SJSA1 (cell line): ENCODE measurements around the gene MAN2C1. TPM values are rescaled to one million over a fixed set of nuclear protein-coding genes. Genes with fewer than 3 reads are reported as not detected.
A peak's percentile ranks its signal among the peaks of the same experiment; 100 is the strongest.

ENCODE experiments used
- DNase-seq, 2 experiments: peaks; one replicate each; pipeline ENCODE4 v3.0.0-alpha.2; 2015 to 2020; ENCODE audit warnings: low spot score in 2 of 2, low read depth in 1 of 2
- H3K27ac ChIP-seq: fragments of 250-450 bp; sonication (Bioruptor Pico); 2 replicates; pipeline ENCODE4 v1.5.1; 2020; ENCODE audit warnings: mild to moderate bottlenecking, moderate library complexity
- H3K27me3 ChIP-seq: fragments of 250-450 bp; sonication (Bioruptor Pico); replicated peaks from 2 replicates; pipeline ENCODE4 v1.5.1; 2020; ENCODE audit warnings: mild to moderate bottlenecking, moderate library complexity
- H3K36me3 ChIP-seq: fragments of 250-450 bp; sonication (Bioruptor Pico); 2 replicates; pipeline ENCODE4 v1.5.1; 2020; ENCODE audit warnings: mild to moderate bottlenecking
- H3K4me1 ChIP-seq: fragments of 250-450 bp; sonication (Bioruptor Pico); replicated peaks from 2 replicates; pipeline ENCODE4 v1.6.1; 2021; ENCODE audit warnings: mild to moderate bottlenecking
- H3K4me3 ChIP-seq: fragments of 250-450 bp; sonication (Bioruptor Pico); 2 replicates; pipeline ENCODE4 v1.5.1; 2020; ENCODE audit warnings: mild to moderate bottlenecking
- H3K9me3 ChIP-seq: fragments of 250-450 bp; sonication (Bioruptor Pico); replicated peaks from 2 replicates; pipeline ENCODE4 v1.5.1; 2020; ENCODE audit warnings: mild to moderate bottlenecking
- total RNA-seq: library from RNA; depleted of rRNA; stranded (reverse); fragments of >200 nt; shearing (Covaris generic); gene quantifications from 2 replicates; pipeline ENCODE4 v1.2.3, GENCODE V29; 2014

Gene MAN2C1
- total RNA-seq, 1 experiment from 2014 or later = 55.7 TPM

- Histone ChIP-seq H3K4me3 (peak overlapping the region; percentile 78), H3K4me1 (peaks cover 18% of the 10 kb centered on the region), H3K9me3 (no peaks in the 10 kb centered on the region), H3K27ac (no peak overlapping the region), H3K27me3 (no peaks in the 10 kb centered on the region), H3K36me3 (peaks cover 81% of the 10 kb centered on the region)
- DNase-seq = no peak
Observed at GRCh38 chr15:75367406-75367912, 948 bp downstream of the MAN2C1 start.

DNA sequence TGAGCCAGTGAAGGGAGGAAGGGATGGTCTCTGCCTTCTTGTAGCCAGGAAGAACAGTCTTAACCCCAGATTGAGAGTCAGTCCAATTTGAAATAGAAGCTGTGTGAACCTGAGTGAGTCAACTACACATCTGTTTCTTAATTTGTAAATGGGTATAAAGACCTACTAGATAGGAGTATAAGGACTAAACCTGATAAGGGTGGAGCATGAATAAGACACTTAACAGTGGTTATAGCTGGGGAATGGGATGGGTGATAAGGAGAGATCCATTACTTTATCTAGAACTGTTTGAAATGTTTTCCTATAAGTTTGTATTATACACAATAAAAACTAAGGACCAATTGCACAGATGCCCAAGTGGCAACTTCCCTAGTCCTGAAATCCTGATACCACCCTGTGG, 1.4 kb downstream of the MAN2C1 start:
- peaks cover 18% of the 10 kb centered on the region for H3K4me1 ChIP-seq
- no peaks in the 10 kb centered on the region for H3K27me3 ChIP-seq
- no peak for DNase-seq
- H3K27ac ChIP-seq = no peak overlapping the region
- H3K36me3 ChIP-seq = peaks cover 83% of the 10 kb centered on the region
- H3K4me3 ChIP-seq = no peak overlapping the region
- H3K9me3 ChIP-seq = no peaks in the 10 kb centered on the region

GRCh38 chr15:75366163-75366562, 2.2 kb downstream of the MAN2C1 start:
- Histone ChIP-seq H3K27ac (no peak overlapping the region), H3K9me3 (no peaks in the 10 kb centered on the region), H3K27me3 (no peaks in the 10 kb centered on the region), H3K4me3 (no peak overlapping the region), H3K4me1 (peaks cover 18% of the 10 kb centered on the region), H3K36me3 (peaks cover 84% of the 10 kb centered on the region)
- DNase-seq = no peak

- H3K36me3 ChIP-seq = peaks cover 85% of the 10 kb centered on the region
- no peak overlapping the region for H3K4me3 ChIP-seq
- peaks cover 18% of the 10 kb centered on the region for H3K4me1 ChIP-seq
- no peak overlapping the region for H3K27ac ChIP-seq
- DNase-seq = no peak
- H3K27me3 ChIP-seq = no peaks in the 10 kb centered on the region
- H3K9me3 ChIP-seq = no peaks in the 10 kb centered on the region
Observed at GRCh38 chr15:75364881-75365280, 3.5 kb downstream of the MAN2C1 start.

DNA sequence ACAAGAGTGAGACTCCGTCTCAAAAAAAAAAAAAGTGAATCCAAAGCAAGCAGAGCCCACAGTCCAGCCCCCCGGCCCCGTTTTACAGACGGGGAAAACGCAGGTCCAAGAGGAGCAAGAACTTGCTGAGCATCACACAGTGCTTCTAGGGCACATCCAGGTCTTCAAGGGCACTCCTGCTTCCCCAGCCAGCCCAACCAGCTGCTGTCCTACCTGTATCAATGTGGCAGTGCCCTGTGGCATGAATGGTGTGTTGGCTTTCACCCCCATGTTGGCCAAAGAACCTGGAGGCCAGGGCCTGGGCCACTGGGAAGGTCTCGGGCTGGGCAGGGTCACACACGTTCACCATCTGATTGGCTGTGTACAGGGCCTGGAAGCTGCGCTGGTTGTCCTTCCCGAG, 4.6 kb downstream of the MAN2C1 start:
- no peak for DNase-seq
- Histone ChIP-seq H3K9me3 (no peaks in the 10 kb centered on the region), H3K4me1 (peaks cover 8% of the 10 kb centered on the region), H3K36me3 (peaks cover 86% of the 10 kb centered on the region), H3K4me3 (no peak overlapping the region), H3K27me3 (no peaks in the 10 kb centered on the region), H3K27ac (no peak overlapping the region)

DNA sequence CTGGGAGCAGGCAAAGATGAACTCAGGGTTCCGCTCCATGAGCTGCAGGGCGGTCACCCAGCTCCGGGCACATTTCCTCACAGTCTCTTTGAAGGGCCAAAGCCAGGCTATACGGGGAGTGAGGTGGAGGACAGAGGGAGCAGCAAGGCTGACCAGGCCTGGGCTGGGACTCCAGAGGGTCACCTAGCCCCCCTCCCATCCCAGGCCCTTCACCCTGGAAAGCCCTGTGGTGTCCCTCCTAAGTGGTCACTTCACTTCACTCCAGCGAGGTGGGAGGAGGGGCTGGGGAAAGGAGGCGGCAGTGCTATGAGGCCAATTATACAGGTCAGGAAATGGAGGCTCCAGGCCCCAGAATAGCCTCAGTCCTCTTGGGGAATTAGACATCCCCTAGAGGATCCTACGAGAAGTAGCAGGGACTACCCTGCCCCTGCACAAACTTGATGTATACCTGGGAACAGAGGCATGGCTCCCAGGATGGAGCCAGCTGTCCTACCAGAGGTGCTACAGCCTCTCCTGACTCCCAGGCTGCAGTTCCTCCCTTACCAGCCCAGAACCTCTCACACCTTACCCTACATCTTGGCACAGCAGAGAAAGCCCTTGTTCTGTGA, 5.7 kb downstream of the MAN2C1 start:
- H3K4me1 ChIP-seq = peaks cover 7% of the 10 kb centered on the region
- H3K36me3 ChIP-seq = peaks cover 90% of the 10 kb centered on the region
- H3K27ac ChIP-seq = no peak overlapping the region
- no peak for DNase-seq
- H3K27me3 ChIP-seq = no peaks in the 10 kb centered on the region
- no peaks in the 10 kb centered on the region for H3K9me3 ChIP-seq
- H3K4me3 ChIP-seq = no peak overlapping the region

DNA sequence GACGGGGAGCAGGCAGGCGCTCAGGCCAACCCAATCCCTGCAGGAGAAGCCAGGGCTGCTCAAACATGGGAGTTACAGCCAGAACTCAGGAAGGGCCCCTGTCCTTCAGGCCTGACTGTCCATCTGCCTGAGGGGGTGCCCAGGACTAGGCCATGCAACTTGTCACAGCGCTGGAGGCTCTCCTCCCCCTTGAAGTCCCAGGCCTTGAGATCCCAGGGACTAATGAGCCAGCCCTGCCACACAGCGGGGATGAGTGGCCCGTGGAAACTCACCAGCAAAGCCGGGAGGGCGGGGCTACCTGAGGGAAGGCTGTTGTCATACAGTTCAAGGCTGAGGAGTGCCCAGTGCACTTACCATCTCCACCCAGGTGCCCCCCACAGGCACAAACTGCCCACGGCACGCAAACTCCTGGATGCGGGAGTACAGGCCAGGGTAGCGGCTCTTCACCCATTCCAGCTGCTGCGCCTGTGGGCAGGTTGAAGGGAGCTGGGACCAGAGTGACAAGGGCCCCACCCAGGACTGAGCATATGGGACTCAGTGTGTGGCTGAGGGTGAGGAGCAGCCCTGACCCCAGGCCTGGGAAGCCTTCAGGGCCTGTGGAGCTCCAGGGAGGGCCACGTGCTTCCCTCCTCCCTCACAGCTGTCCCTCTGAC, 6.3 kb downstream of the MAN2C1 start:
- no peak overlapping the region for H3K27ac ChIP-seq
- no peak for DNase-seq
- H3K4me3 ChIP-seq = no peak overlapping the region
- peaks cover 85% of the 10 kb centered on the region for H3K36me3 ChIP-seq
- H3K4me1 ChIP-seq = peaks cover 2% of the 10 kb centered on the region; the same call in 1 of the 2 replicates
- no peaks in the 10 kb centered on the region for H3K9me3 ChIP-seq
- no peaks in the 10 kb centered on the region for H3K27me3 ChIP-seq

DNA sequence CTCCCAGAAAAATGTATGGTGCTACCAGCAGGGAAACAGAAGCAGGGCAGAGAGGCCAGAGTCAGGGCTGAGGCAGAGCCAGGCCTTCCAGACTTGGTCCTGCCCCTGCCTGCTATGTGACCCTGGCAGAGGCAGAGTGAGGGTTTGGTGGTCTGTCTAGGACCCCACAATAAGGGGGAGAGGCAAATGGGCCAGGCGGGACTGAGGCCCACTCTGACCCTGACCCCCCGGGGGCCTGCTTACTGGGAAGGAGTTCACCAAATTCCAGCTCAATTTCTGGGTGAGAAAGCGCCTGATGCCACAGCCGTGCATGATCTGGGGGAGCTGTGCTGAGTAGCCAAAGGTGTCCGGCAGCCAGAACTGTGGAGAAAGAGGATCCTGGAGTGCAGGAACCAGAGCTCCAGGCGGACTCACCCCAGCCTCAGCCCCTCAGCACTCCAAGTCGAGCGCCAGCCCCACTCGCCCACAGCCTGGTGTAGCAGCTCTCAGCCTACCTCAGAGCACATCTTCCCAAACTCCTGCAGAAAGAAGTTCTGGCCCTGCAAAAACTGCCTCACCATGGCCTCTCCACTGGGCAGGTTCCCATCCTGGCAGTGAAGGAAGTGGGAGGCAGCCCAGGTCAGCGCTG, 6.9 kb downstream of the MAN2C1 start:
- no peak for DNase-seq
- H3K36me3 ChIP-seq = peaks cover 83% of the 10 kb centered on the region
- no peak overlapping the region for H3K4me3 ChIP-seq
- H3K27ac ChIP-seq = no peak overlapping the region
- H3K4me1 ChIP-seq = no peaks in the 10 kb centered on the region
- H3K9me3 ChIP-seq = no peaks in the 10 kb centered on the region
- no peaks in the 10 kb centered on the region for H3K27me3 ChIP-seq

DNA sequence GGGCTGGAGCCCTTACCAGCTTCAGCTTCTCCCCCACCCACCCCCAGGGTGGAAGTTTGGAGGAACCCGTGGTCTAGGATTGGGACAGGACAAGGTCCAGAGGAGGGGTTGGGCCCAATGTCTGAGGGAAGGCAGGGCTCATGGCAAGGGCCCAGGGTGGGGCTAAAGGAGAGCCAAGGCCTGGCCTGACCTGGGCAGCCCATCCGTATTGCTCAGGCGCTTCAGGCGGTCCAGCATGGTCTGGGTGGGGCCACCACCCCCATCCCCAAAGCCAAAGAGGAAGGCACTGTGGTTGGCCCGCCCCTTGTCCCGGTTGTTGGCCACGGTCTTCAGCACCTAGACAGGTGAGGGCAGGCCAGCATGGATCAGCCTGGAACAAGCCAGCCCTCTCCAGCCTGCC, 7.6 kb downstream of the MAN2C1 start:
- H3K4me1 ChIP-seq = no peaks in the 10 kb centered on the region
- no peak overlapping the region for H3K27ac ChIP-seq
- H3K9me3 ChIP-seq = no peaks in the 10 kb centered on the region
- peaks cover 78% of the 10 kb centered on the region for H3K36me3 ChIP-seq
- DNase-seq = no peak
- H3K4me3 ChIP-seq = no peak overlapping the region
- H3K27me3 ChIP-seq = no peaks in the 10 kb centered on the region

DNA sequence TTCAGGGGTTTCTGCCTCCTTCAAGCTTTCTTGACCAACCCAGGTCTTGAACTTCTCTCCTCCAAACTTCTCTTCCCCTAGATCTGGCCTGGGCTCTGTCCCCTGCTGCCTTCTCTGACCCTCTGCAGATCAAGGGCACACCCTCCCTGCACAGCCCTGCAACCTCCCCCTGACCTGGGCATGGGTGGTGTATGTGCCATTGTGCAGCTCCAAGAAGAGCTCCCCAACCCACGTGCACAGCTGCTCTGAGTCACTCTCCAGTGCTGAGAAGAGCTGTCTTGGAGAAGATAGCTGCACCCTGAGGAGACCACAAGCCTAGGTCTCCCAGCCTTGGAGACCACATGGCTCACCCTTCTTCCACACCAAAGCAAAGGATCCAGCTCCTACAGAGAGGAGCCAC, 8.0 kb downstream of the MAN2C1 start:
- Histone ChIP-seq H3K36me3 (peaks cover 74% of the 10 kb centered on the region), H3K4me1 (no peaks in the 10 kb centered on the region), H3K27ac (no peak overlapping the region), H3K27me3 (no peaks in the 10 kb centered on the region), H3K9me3 (no peaks in the 10 kb centered on the region), H3K4me3 (no peak overlapping the region)
- DNase-seq = no peak

DNA sequence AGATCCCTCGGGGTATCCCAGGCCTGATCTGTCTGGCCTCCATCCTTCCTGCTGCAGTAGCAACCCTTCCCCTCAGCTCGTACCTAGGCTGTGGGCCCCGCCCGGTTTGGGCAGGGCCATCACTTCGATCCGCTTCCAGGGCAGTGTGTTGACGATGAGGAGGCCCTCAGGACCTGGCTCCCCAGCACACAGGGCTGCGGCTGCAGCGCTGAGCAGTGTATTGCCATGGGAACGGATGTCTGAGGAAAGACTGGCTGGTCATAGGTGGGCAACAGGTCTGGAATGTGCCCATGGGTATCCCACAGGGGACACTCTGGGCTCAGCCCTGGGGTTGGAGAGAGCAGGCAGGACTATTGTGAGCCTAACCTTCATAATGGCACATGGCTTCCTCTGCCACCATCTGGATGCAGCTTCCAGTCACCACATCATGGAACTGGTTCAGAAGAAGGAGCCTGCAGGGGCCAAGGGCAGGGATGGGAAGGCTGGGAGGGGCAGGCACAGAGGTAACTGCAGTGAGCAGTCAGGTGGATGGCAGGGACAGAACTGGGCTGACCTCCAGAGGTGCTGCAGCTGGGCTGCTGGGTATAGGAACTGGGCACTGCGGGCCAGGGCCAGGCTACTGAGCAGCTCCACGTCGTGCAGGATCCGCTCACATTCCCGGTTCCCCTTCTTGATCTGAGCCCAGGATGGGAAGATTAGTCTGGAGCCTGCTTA, 8.7 kb downstream of the MAN2C1 start:
- no peak for DNase-seq
- H3K4me3 ChIP-seq = no peak overlapping the region
- no peaks in the 10 kb centered on the region for H3K9me3 ChIP-seq
- H3K36me3 ChIP-seq = peaks cover 67% of the 10 kb centered on the region
- H3K27ac ChIP-seq = no peak overlapping the region
- no peaks in the 10 kb centered on the region for H3K4me1 ChIP-seq
- no peaks in the 10 kb centered on the region for H3K27me3 ChIP-seq

DNA sequence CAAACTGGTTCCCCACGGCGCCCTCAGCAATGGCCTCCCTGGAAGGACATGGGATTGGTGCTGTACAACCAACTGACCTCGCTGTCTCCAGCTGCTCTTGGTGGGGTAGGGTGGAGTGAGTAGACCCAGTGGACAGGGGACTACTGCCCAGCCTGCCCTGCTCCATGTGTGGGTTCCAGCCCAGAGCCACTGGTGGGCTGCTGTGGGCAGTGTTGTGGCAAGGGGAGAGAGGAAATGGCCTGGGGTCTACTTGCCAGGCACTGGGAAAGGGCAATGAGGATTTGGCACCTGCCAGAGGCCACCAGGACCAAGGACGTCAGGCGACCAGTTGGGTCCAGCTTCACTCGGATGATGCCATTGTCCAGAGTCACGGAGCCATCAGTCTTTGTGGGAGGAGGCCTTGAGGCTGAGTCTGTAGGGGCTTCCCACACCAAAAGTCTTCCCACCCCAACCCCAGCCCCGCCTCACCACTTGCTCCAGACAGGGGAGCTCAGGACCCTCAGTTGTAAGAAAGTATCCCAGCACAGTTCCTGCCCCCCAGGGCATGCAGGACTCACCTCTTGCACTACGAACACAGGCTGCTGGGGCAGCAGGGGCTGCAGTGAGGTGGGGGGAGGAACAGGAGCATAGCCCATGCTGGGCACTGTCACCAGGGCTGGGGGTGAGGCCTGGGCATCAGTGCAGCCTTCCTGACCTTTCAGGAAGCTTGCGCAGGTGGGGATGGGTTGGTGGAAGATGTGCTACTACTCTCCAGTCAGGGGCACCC, 9.5 kb downstream of the MAN2C1 start:
- no peak for DNase-seq
- Histone ChIP-seq H3K27me3 (no peaks in the 10 kb centered on the region), H3K27ac (no peak overlapping the region), H3K4me1 (no peaks in the 10 kb centered on the region), H3K4me3 (no peak overlapping the region), H3K36me3 (peaks cover 59% of the 10 kb centered on the region), H3K9me3 (no peaks in the 10 kb centered on the region)

DNA sequence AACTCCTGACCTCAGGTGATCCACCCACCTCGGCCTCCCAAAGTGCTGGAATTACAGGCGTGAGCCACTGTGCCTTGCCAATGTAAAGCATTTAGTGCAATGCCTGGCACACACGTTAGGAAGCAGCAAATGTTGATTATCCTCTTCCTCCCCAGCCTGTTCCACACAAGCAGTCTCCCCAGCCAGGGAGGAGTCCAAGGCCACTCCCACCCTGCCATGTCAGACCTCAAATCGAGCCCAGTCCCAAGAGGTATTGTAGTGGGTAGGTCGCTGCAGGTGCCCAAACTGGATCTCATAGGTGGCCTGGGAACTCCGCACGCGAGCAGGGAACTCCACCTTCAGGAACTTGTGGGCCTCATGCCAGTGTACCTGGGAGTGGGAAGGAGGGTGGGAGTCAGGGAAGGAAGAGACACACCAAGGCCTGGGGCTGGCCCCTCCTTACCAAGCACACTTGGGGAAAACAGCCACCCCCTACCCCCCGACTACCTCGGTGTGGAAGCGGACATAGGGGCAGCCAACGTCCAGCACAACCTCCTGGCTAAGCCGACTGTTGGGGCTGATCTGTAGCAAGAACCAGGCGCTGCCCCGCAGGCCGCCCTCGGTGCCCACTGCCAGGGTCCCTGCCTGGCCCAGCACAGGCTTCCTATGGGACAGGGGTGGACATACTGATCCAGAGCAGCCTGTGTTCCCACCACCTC, 10.3 kb downstream of the MAN2C1 start:
- Histone ChIP-seq H3K4me1 (no peaks in the 10 kb centered on the region), H3K27me3 (no peaks in the 10 kb centered on the region), H3K27ac (no peak overlapping the region), H3K9me3 (no peaks in the 10 kb centered on the region), H3K4me3 (no peak overlapping the region), H3K36me3 (peaks cover 54% of the 10 kb centered on the region)
- no peak for DNase-seq
